Fibroblast of pulmonary artery (primary cell): ENCODE measurements around the gene NUP50.

Experiments
- DNase-seq: peaks from one replicate; pipeline ENCODE4 v3.0.0-alpha.2; 2010; ENCODE audit warnings: low read depth
- H3K4me3 ChIP-seq: replicated peaks from 2 replicates; pipeline ENCODE4 v1.5.1; 2011; ENCODE audit warnings: low read depth, mild to moderate bottlenecking, control low read depth, low read length, moderate library complexity
- CTCF ChIP-seq: IDR thresholded peaks from 2 replicates; pipeline ENCODE4 v1.5.1; 2011; ENCODE audit warnings: mild to moderate bottlenecking, control low read depth, low read length, inconsistent platforms; ENCODE audit errors: missing control alignments

Gene NUP50

GRCh38 chr22:45171830-45172229, 8.1 kb downstream of the NUP50 start:
- H3K4me3 ChIP-seq: no peak overlapping the region
- no peak for TF ChIP-seq CTCF
- DNase-seq: no peak

- DNase-seq: no peak
- H3K4me3 ChIP-seq: no peak overlapping the region
- TF ChIP-seq CTCF: no peak
Measured at GRCh38 chr22:45172881-45173585, 9.3 kb downstream of the NUP50 start.

GRCh38 chr22:45179276-45180049, 15.7 kb downstream of the NUP50 start:
- no peak for DNase-seq
- TF ChIP-seq CTCF: no peak
- no peak overlapping the region for H3K4me3 ChIP-seq

GRCh38 chr22:45180146-45180679, 16.5 kb downstream of the NUP50 start:
- no peak for TF ChIP-seq CTCF
- no peak overlapping the region for H3K4me3 ChIP-seq
- DNase-seq: no peak

- no peak overlapping the region for H3K4me3 ChIP-seq
- no peak for TF ChIP-seq CTCF
Measured at GRCh38 chr22:45181240-45181639, 17.5 kb downstream of the NUP50 start.

GRCh38 chr22:45181766-45182165, 18.0 kb downstream of the NUP50 start:
- no peak for DNase-seq
- no peak for TF ChIP-seq CTCF

More at GRCh38 chr22:45181240-45181639, 17.5 kb downstream of the NUP50 start:
- DNase-seq: no peak

More at GRCh38 chr22:45181766-45182165, 18.0 kb downstream of the NUP50 start:
- no peak overlapping the region for H3K4me3 ChIP-seq
